HCT116 (cell line): Measurements from ENCODE around the gene EHBP1.

Experiments
- EZH2phosphoT487 ChIP-seq: fragments of 200-600 bp; IDR thresholded peaks from 2 replicates; pipeline ENCODE4 v1.6.1; 2018; ENCODE audit warnings: antibody characterized with exemption, borderline replicate concordance
- POLR2A ChIP-seq: IDR thresholded peaks from 2 replicates; pipeline ENCODE4 v1.7.0; 2011; ENCODE audit warnings: borderline replicate concordance; ENCODE audit not compliant: insufficient read depth, insufficient read length; ENCODE audit errors: extremely low read depth
- TF ChIP-seq, protein P1 (sequence below), 3 experiments: fragments of 200-600 bp in 1 of 3; sonication (generic) in 1 of 3; IDR thresholded peaks in 2 of 3; conservative IDR thresholded peaks in 1 of 3; 2 replicates each; pipeline ENCODE4 v1.5.1; 2012 to 2017; ENCODE audit warnings: low read depth in 2 of 3, low read length in 2 of 3, antibody characterized with exemption in 1 of 3, borderline replicate concordance in 1 of 3, control low read depth in 1 of 3, mild to moderate bottlenecking in 1 of 3, mixed read lengths in 1 of 3, mixed run types in 1 of 3, moderate library complexity in 1 of 3; ENCODE audit not compliant: insufficient read depth in 1 of 3

DNA sequence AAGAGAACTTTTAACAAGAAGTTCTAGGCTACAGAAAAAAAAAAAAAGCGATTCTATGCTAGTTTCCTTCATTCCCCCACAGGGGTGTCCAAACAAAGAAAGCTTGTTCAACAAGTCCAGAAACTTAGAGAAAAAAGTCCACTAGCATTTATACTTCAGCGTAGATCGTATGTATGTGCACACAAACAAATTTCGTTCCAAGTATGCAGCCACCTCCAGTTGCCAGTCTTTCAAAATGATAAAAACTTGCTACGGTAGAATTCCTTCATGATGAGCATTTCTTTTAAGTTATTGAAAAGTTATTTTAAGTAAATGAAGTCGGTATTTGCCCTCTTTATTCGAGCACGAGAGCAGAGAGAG lies 341.4 kb downstream of the EHBP1 start:
- TF ChIP-seq, protein P1, sequence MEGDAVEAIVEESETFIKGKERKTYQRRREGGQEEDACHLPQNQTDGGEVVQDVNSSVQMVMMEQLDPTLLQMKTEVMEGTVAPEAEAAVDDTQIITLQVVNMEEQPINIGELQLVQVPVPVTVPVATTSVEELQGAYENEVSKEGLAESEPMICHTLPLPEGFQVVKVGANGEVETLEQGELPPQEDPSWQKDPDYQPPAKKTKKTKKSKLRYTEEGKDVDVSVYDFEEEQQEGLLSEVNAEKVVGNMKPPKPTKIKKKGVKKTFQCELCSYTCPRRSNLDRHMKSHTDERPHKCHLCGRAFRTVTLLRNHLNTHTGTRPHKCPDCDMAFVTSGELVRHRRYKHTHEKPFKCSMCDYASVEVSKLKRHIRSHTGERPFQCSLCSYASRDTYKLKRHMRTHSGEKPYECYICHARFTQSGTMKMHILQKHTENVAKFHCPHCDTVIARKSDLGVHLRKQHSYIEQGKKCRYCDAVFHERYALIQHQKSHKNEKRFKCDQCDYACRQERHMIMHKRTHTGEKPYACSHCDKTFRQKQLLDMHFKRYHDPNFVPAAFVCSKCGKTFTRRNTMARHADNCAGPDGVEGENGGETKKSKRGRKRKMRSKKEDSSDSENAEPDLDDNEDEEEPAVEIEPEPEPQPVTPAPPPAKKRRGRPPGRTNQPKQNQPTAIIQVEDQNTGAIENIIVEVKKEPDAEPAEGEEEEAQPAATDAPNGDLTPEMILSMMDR (IDR thresholded peaks at IDR 0.05 in 2 of 3, conservative IDR thresholded peaks at IDR 0.05 in 1 of 3; ENCODE audit: borderline replicate concordance in 1 of 3, insufficient read depth in 1 of 3, low read depth in 2 of 3, low read length in 2 of 3) = no peak
- TF ChIP-seq EZH2phosphoT487 = no peak
- no peak for TF ChIP-seq POLR2A
